ENCODE results near the gene SPATA12. TPM values are rescaled to one million over a fixed set of nuclear protein-coding genes. Genes with fewer than 3 reads are reported as not detected.
A peak's percentile ranks its signal among the peaks of the same experiment; 100 is the strongest.

SPATA12 gene, protein sequence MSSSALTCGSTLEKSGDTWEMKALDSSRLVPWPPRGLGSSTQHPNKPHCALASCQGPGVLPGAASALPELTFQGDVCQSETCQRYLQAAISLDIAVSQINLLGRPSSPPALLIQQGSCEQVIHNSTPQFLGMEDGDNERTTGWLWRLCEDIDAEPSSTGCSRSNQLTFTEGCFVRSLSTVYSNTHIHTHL
- total RNA-seq (ENCODE audit: unreplicated experiment), result 0.15 TPM
- long read RNA-seq, result 0 reads

DNA sequence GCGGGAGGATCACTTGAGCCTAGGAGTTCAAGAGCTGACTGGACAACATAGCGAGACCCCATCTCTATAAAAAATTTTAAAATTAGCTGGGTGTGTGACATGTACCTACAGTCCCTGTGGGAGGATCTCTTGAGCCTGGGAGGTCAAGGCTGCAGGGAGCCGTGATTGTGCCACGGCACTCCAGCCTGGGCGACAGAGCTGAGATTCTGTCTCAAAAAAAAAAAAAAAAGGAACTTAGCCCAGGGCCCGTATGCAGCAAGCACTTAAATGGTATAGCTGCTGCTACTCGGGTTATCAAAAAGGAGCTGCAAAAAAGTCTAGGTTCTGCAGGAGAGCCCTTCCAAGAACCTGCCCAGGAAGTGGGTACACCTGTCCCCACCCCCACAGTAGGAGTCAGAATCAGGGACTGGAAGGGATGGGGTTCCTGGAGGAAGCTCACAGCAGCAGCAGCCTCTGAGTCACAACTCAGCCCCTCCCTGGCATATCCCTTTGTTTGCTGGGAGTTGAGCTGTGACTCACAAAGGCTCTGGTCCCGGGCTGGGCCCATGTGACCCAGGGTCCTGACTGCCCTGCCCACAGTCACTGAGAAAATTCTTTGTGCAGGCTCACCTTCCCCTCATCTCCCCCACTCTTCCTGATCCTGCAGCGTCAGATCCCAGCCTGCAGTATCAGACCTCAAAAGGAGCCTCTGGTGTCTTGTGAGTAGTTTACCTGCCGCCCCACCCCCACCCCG, at the start of gene SPATA12:
TSS of gene SPATA12 (plus strand) at position 576 of the 733 bp plus-strand sequence. CDS start 13,031 bp downstream, outside the sequence.
- Mint-ChIP-seq H3K27me3 (ENCODE audit: unreplicated experiment) (peaks cover 7% of the 10 kb centered on the region), H3K4me1 (ENCODE audit: unreplicated experiment) (peaks cover 29% of the 10 kb centered on the region), H3K27ac (ENCODE audit: unreplicated experiment) (peak within 1 kb of the TSS; percentile 70), H3K36me3 (ENCODE audit: low read depth, unreplicated experiment) (peaks cover 7% of the 10 kb centered on the region), H3K4me3 (ENCODE audit: unreplicated experiment) (no peak within 1 kb of the TSS), H3K9me3 (ENCODE audit: unreplicated experiment) (no peaks in the 10 kb centered on the region)
- TF ChIP-seq CTCF (IDR thresholded peaks at IDR 0.05; ENCODE audit: unreplicated experiment), result no peak
- peak; percentile 58 for DNase-seq (ENCODE audit: low spot score)

GRCh38 chr3:57011022-57011421, 49.4 kb upstream of the SPATA12 start:
- H3K27ac Mint-ChIP-seq (ENCODE audit: unreplicated experiment), result no peak overlapping the region
- peaks cover 4% of the 10 kb centered on the region for H3K4me1 Mint-ChIP-seq (ENCODE audit: unreplicated experiment)
- no peaks in the 10 kb centered on the region for H3K9me3 Mint-ChIP-seq (ENCODE audit: unreplicated experiment)
- no peak overlapping the region for H3K4me3 Mint-ChIP-seq (ENCODE audit: unreplicated experiment)
- H3K36me3 Mint-ChIP-seq (ENCODE audit: low read depth, unreplicated experiment), result peaks cover 3% of the 10 kb centered on the region
- no peak for DNase-seq (ENCODE audit: low spot score)
- no peak for TF ChIP-seq CTCF (IDR thresholded peaks at IDR 0.05; ENCODE audit: unreplicated experiment)
- peaks cover 3% of the 10 kb centered on the region for H3K27me3 Mint-ChIP-seq (ENCODE audit: unreplicated experiment)

- DNase-seq (ENCODE audit: low spot score), result no peak
- Mint-ChIP-seq H3K27ac (ENCODE audit: unreplicated experiment) (no peak overlapping the region), H3K4me1 (ENCODE audit: unreplicated experiment) (peaks cover 9% of the 10 kb centered on the region), H3K36me3 (ENCODE audit: low read depth, unreplicated experiment) (peaks cover 3% of the 10 kb centered on the region), H3K4me3 (ENCODE audit: unreplicated experiment) (no peak overlapping the region), H3K27me3 (ENCODE audit: unreplicated experiment) (peaks cover 2% of the 10 kb centered on the region), H3K9me3 (ENCODE audit: unreplicated experiment) (no peaks in the 10 kb centered on the region)
- no peak for TF ChIP-seq CTCF (IDR thresholded peaks at IDR 0.05; ENCODE audit: unreplicated experiment)
These were observed 47.6 kb upstream of the SPATA12 start for GRCh38 chr3:57012847-57013246.

- peaks cover 2% of the 10 kb centered on the region for H3K27me3 Mint-ChIP-seq (ENCODE audit: unreplicated experiment)
- H3K9me3 Mint-ChIP-seq (ENCODE audit: unreplicated experiment), result no peaks in the 10 kb centered on the region
These were observed 45.1 kb upstream of the SPATA12 start for GRCh38 chr3:57015350-57015729.

More at GRCh38 chr3:57015350-57015729, 45.1 kb upstream of the SPATA12 start:
- DNase-seq (ENCODE audit: low spot score), result no peak
- Mint-ChIP-seq H3K27ac (ENCODE audit: unreplicated experiment) (no peak overlapping the region), H3K4me3 (ENCODE audit: unreplicated experiment) (no peak overlapping the region), H3K36me3 (ENCODE audit: low read depth, unreplicated experiment) (peaks cover 3% of the 10 kb centered on the region), H3K4me1 (ENCODE audit: unreplicated experiment) (peaks cover 9% of the 10 kb centered on the region)
- TF ChIP-seq CTCF (IDR thresholded peaks at IDR 0.05; ENCODE audit: unreplicated experiment), result no peak
